Stimulated activated CD4-positive, alpha-beta T cell treated with anti-CD3 and anti-CD28 coated beads, Interleukin-1b, Interleukin-23, amount 100 ng/mL, for 48 hours (primary cell): Measurements from ENCODE around the gene MAGEB17.
"Not testable (repeated sequence)": the region's sequence is repeated elsewhere in the genome, so short reads cannot be mapped to it uniquely, and the experiment has no call there.

ENCODE experiments used
- DNase-seq: peaks from one replicate; pipeline ENCODE4 v3.0.0-alpha.2; 2020

The MAGEB17 gene

GRCh38 chrX:16167181-16167580 lies at the start of gene MAGEB17:
MAGEB17 (plus strand) TSS chrX:16167481; CDS start chrX:16170383, 2,902 bp downstream.
- no peak for DNase-seq

GRCh38 chrX:16119353-16120220 lies 47.7 kb upstream of the MAGEB17 start:
- DNase-seq: no peak

- DNase-seq: no peak
Observed at GRCh38 chrX:16120431-16120830, 46.9 kb upstream of the MAGEB17 start.

- DNase-seq: peak; percentile 48
Observed at GRCh38 chrX:16123222-16123786, 44.0 kb upstream of the MAGEB17 start, which contains the start of gene GRPR. GRPR (plus strand) TSS chrX:16123565; CDS start chrX:16123954, 389 bp downstream.

- DNase-seq: no peak
Observed at GRCh38 chrX:16124201-16124600, 43.1 kb upstream of the MAGEB17 start.

- DNase-seq: no peak
Observed at GRCh38 chrX:16125520-16126149, 41.6 kb upstream of the MAGEB17 start.

- no peak for DNase-seq
Observed at GRCh38 chrX:16130707-16131106, 36.6 kb upstream of the MAGEB17 start.

- no peak for DNase-seq
Observed at GRCh38 chrX:16134936-16135335, 32.3 kb upstream of the MAGEB17 start.

GRCh38 chrX:16136080-16136479 lies 31.2 kb upstream of the MAGEB17 start:
- no peak for DNase-seq

- no peak for DNase-seq
Observed at GRCh38 chrX:16137416-16138107, 29.7 kb upstream of the MAGEB17 start.

- no peak for DNase-seq
Observed at GRCh38 chrX:16138108-16138427, 29.2 kb upstream of the MAGEB17 start.

- no peak for DNase-seq
Observed at GRCh38 chrX:16140448-16140847, 26.8 kb upstream of the MAGEB17 start.

- no peak for DNase-seq
Observed at GRCh38 chrX:16140983-16141382, 26.3 kb upstream of the MAGEB17 start.

GRCh38 chrX:16141422-16142245 lies 25.6 kb upstream of the MAGEB17 start:
- DNase-seq: no peak

- DNase-seq: no peak
Observed at GRCh38 chrX:16142246-16142558, 25.1 kb upstream of the MAGEB17 start.

- DNase-seq: no peak
Observed at GRCh38 chrX:16143968-16144367, 23.3 kb upstream of the MAGEB17 start.

GRCh38 chrX:16144420-16144819 lies 22.9 kb upstream of the MAGEB17 start:
- no peak for DNase-seq

GRCh38 chrX:16145093-16145492 lies 22.2 kb upstream of the MAGEB17 start:
- DNase-seq: not testable (repeated sequence)

- no peak for DNase-seq
Observed at GRCh38 chrX:16145656-16146055, 21.6 kb upstream of the MAGEB17 start.

- DNase-seq: no peak
Observed at GRCh38 chrX:16148896-16149295, 18.4 kb upstream of the MAGEB17 start.

- DNase-seq: no peak
Observed at GRCh38 chrX:16155581-16156096, 11.6 kb upstream of the MAGEB17 start.

GRCh38 chrX:16156692-16157331 lies 10.5 kb upstream of the MAGEB17 start:
- DNase-seq: no peak
